ENCODE results near the gene KPNA1. TPM values are rescaled to one million over a fixed set of nuclear protein-coding genes. Genes with fewer than 3 reads are reported as not detected.
A peak's percentile ranks its signal among the peaks of the same experiment; 100 is the strongest.

KPNA1 gene
- total RNA-seq, 6 experiments from 2014 or later: 93.5 to 105 (median 98.1) TPM

- no peaks in the 10 kb centered on the region for H3K9me3 Mint-ChIP-seq
- H3K4me1 Mint-ChIP-seq (ENCODE audit: low read depth): peaks cover 31% of the 10 kb centered on the region
- DNase-seq: peak; percentile 23
- H3K4me3 Mint-ChIP-seq: peak overlapping the region; percentile 48
- TF ChIP-seq CTCF (IDR thresholded peaks at IDR 0.05): no peak
- peak overlapping the region; percentile 51 for H3K27ac Mint-ChIP-seq
- H3K27me3 Mint-ChIP-seq (ENCODE audit: insufficient read depth): no peaks in the 10 kb centered on the region; the same call in 1 of the 2 replicates
- H3K36me3 Mint-ChIP-seq (ENCODE audit: low read depth): peaks cover 27% of the 10 kb centered on the region
These were observed 29.8 kb downstream of the KPNA1 start for GRCh38 chr3:122484985-122485384.

- no peaks in the 10 kb centered on the region for H3K9me3 Mint-ChIP-seq
- DNase-seq: no peak
- TF ChIP-seq CTCF (IDR thresholded peaks at IDR 0.05): no peak
- peaks cover 16% of the 10 kb centered on the region for H3K36me3 Mint-ChIP-seq (ENCODE audit: low read depth)
- no peak overlapping the region for H3K4me3 Mint-ChIP-seq
- H3K27ac Mint-ChIP-seq: no peak overlapping the region
- H3K27me3 Mint-ChIP-seq (ENCODE audit: insufficient read depth): no peaks in the 10 kb centered on the region
- peaks cover 31% of the 10 kb centered on the region for H3K4me1 Mint-ChIP-seq (ENCODE audit: low read depth)
These were observed 33.3 kb downstream of the KPNA1 start for GRCh38 chr3:122481390-122481789.

GRCh38 chr3:122476532-122476931 lies 38.2 kb downstream of the KPNA1 start:
- H3K4me3 Mint-ChIP-seq: no peak overlapping the region
- peaks cover 38% of the 10 kb centered on the region for H3K4me1 Mint-ChIP-seq (ENCODE audit: low read depth)
- H3K27ac Mint-ChIP-seq: no peak overlapping the region
- TF ChIP-seq CTCF (IDR thresholded peaks at IDR 0.05): no peak
- H3K9me3 Mint-ChIP-seq: no peaks in the 10 kb centered on the region
- no peak for DNase-seq
- H3K36me3 Mint-ChIP-seq (ENCODE audit: low read depth): peaks cover 25% of the 10 kb centered on the region
- no peaks in the 10 kb centered on the region for H3K27me3 Mint-ChIP-seq (ENCODE audit: insufficient read depth)

GRCh38 chr3:122475316-122475715 lies 39.4 kb downstream of the KPNA1 start:
- H3K27ac Mint-ChIP-seq: no peak overlapping the region
- no peak for DNase-seq
- TF ChIP-seq CTCF (IDR thresholded peaks at IDR 0.05): no peak
- H3K27me3 Mint-ChIP-seq (ENCODE audit: insufficient read depth): no peaks in the 10 kb centered on the region
- H3K9me3 Mint-ChIP-seq: no peaks in the 10 kb centered on the region
- H3K36me3 Mint-ChIP-seq (ENCODE audit: low read depth): peaks cover 25% of the 10 kb centered on the region
- H3K4me3 Mint-ChIP-seq: no peak overlapping the region; the same call in 1 of the 2 replicates
- H3K4me1 Mint-ChIP-seq (ENCODE audit: low read depth): peaks cover 47% of the 10 kb centered on the region

GRCh38 chr3:122469659-122470058 lies 45.1 kb downstream of the KPNA1 start:
- no peak for DNase-seq
- Mint-ChIP-seq H3K36me3 (ENCODE audit: low read depth) (peaks cover 11% of the 10 kb centered on the region), H3K4me3 (no peak overlapping the region), H3K27me3 (ENCODE audit: insufficient read depth) (peaks cover 1% of the 10 kb centered on the region; the same call in 1 of the 2 replicates), H3K4me1 (ENCODE audit: low read depth) (peaks cover 37% of the 10 kb centered on the region), H3K9me3 (no peaks in the 10 kb centered on the region), H3K27ac (no peak overlapping the region)
- no peak for TF ChIP-seq CTCF (IDR thresholded peaks at IDR 0.05)
